GM18520 (cell line): ENCODE measurements around the gene CHCHD2.
A peak's percentile ranks its signal among the peaks of the same experiment; 100 is the strongest.
"Not testable (repeated sequence)": the region's sequence is repeated elsewhere in the genome, so short reads cannot be mapped to it uniquely, and the experiment has no call there.

Experiments
- ATAC-seq: cut with Tn5 transposase; IDR thresholded peaks from one replicate; pipeline ENCODE4 v1.9.1; 2021; ENCODE audit not compliant: unreplicated experiment

CHCHD2 gene, protein sequence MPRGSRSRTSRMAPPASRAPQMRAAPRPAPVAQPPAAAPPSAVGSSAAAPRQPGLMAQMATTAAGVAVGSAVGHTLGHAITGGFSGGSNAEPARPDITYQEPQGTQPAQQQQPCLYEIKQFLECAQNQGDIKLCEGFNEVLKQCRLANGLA

DNA sequence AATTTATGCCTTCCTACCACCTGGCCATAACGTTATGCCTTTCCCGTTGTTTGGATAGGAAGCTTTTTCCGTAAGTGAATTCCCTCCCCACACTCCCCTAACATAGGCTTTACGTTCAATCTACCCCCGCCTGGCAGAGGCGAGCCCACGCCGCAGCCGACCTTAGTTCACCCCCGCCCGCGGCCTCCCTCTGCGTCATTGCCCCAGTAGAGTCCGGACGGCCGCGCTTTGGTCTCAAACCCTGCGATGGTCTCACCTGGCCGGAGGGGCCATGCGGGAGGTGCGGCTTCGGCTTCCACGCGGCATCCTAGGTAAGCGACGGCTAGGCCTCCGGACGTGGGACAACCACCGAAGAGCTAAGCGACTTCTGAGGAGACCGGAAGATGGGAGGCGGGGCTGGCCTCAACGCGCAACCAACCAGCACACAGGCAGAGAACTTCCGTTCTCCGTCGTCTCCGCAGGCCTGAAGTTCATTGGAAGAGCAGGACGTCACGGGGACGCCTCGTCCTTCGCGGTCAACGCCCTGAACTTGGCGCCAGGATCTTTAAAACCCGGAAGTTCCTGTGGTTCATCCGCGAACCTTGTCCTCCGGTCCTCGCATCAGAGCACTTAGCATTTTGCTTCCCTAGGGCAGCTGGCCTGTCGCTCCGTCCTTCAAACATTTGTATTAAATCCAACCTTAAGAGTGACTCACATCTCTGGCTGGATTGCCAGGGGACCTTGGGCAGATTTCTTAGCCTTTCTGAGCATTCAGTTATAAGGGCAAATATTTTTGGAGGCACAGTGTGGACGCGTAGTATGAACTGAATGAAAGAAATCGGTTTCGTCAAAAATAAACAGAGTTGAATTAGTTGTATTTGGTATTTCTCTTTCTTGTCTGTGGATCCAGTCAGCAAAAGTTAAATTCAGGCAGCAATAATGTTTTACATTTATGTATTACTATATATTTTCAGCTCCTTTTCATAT, at the start of gene CHCHD2:
TSS of gene CHCHD2 (minus strand) at position 369 of the 966 bp plus-strand sequence. CDS start at position 306, 63 bp downstream.
- ATAC-seq: peak; percentile 99

DNA sequence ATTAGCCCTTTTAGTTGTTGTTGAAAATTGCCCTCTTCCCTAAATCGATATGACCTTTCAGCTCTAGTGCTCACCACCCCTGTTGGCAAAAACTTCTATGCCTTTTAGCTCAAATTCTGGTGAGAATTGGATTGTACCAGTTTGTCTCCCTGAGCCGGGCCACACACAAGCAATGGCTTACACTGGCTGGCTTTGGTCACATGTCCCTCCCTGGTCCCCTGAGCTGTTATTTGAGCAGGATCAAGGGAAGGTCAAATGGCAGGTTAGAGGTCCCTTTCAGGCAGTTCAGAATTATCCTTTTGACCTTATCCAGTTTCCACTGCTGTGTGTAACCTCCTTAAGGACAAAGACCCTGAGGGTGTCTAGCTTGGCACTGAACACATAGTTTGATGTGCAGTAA, 24.8 kb upstream of the CHCHD2 start:
- not testable (repeated sequence) for ATAC-seq

DNA sequence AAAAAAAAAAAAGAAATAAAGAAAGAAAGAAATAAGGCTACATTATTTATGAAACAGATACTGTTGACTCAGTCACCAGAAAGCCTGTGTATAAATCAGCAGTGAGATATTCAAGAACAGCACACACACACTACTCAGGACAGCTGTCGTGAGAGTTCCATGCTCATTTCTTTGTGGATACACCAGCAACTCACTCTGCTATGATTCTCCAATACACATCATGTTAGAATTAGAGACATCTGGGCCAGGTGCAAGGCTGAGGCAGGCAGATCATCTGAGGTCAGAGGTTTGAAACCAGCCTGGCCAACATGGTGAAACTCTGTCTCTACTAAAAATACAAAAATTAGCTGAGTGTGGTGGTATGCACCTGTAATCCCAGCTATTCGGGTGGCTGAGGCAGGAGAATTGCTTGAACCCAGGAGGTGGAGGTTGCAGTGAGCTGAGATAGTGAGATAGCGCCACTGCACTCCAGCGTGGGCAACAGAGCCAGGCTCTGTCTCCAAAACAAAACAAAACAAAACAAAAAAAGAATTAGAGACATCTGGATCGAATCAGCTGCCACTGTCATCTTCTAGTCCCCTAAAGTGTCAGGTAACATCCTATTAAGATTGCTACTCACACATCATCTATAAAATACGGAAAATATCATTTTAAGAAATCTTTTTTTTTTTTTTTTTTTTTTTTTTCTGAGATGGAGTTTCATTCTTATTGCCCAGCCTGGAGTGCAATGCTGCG, 21.1 kb upstream of the CHCHD2 start:
- ATAC-seq: no peak

DNA sequence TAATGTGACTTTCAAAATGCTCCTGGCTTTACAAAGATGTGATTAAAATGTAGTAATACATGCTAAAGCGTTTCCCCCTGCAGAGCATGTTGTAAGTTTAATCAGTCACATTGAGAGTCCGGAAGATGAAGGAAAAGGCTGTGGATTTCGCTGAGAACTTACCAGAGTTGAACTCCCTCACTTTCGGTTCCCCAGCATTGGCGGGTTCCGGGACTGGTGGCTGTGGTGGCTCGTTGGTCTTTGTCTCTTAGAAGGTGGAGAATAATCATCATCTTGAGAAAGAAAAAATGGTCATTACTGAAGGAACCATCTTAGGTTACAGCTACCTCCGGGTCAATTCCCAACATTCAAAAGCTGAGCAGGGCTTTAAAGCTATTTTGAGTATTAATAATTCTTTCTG, 19.6 kb upstream of the CHCHD2 start:
- no peak for ATAC-seq

DNA sequence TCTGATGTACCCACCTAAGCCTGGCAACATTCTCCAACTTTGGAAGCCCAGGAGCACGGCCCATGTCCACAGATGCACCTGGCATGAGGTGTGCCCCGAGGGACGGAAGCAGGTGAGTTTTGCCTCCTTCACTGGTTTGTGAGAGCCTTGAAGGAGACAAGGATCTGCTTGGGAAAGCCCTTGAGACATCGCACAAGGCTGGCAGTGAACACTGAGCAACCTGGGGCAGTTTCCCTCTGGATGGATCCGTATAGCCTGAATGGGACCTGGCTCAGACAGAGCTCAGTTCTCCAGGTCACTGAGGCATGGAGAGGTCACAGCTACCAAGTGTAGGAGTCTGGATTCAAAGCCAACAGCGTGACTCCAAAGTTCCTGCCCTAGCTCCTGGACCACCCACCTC, 18.7 kb upstream of the CHCHD2 start:
- no peak for ATAC-seq

DNA sequence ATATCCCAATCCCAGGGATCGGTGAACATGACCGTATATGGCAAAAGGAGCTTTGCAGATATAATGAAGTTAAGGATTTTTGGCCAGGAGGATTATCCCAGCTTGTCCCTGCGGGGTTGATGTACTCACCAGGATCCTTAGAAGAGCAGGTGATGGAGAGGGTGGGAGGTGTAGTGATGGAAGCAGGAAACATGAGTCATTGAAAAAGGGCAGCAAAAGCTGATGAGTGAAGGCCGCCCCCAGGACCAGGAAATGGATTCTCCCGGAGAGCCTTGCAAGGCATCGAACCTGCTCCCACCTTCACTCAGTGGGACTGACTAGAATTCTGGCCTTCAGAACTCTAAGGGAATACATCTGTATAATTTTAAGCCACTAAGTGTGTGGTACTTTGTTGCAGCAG, 15.2 kb upstream of the CHCHD2 start:
- ATAC-seq: no peak

DNA sequence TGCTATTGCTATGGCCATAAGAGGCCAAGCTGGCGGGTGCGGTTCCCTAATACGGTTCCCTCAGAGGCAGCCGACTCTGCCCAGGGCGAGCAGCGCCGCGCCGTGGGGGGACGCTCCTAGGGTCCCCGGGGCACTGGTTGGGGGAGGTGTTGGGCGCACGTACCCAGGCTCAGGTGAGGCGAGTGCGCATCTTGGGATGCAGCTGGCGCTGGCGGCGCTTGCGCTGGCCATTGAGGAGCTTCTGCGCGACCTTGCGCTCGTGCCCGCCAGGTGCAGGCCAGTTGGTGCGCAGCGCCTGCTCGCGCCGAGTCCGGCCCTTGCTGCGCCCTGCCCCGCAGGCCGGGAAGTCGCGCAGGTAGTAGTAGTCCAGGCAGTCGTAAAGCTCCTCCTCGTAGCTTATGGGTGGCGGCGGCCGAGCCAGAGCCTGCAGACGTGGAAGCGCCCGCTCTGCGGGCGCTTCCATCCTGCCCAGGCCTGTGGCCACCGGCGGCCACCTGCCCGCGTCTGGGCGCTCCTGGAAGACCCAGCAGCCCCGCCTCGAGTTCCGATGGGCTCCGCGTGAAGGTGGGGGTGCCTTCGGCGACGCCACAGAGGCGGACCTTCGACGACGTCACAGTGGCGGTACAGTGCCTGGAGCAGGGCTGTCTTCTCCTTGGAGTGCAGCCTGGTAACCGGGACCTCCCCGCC, 9.7 kb upstream of the CHCHD2 start, which contains the start of gene NUPR2:
TSS of gene NUPR2 (minus strand) at position 566 of the 687 bp plus-strand sequence. CDS start at position 463, 103 bp downstream.
- ATAC-seq: no peak

DNA sequence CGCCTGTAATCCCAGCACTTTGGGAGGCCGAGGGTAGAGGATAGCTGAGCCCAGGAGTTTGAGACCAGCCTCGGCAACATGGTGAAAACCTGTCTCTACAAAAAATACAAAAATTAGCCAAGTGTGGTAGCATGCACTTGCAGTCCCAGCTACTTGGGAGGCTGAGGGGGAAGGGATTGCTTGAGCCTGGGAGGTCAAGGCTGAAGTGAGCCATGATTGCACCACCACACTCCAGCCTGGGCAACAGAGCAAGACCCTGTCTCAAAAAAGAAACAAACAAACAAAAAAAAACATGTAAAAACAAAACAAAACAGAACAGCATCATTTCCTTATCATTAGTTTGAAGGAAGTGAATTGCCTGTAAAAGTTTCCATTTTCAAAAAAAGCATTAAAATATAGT, 6.0 kb upstream of the CHCHD2 start:
- not testable (repeated sequence) for ATAC-seq

DNA sequence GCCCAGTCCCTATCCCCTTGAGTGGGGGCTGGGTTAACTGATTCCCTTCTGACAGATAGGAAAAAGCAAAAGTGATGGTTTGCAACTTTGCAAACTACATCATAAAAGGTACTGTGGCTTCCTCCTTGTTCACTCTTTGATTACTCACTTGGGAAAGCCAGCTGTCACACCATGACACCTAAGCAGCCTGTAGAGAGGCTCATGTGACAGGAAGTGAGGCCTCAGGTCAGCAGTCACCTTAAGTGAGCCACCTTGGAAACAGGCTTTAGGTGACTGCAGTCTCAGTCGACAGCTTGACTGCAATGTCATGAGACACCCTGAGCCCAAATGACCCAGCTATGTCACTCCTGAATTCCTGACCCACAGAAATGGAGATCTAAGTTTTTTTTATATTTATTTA, 4.3 kb upstream of the CHCHD2 start:
- ATAC-seq: no peak

DNA sequence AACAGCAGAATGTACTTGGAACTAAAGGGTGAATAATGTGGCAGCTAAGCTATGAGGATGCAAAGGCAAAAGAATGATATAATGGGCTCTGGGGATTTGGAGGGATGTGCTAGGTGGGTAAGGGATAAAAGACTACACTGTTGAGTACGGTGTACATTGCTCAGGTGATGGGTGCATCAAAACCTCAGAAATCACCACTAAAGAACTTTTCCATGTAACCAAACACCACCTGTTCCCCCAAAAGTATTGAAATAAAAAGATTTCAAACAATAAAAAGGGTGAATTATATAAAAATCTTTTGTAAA, 1.6 kb upstream of the CHCHD2 start:
- ATAC-seq: no peak

DNA sequence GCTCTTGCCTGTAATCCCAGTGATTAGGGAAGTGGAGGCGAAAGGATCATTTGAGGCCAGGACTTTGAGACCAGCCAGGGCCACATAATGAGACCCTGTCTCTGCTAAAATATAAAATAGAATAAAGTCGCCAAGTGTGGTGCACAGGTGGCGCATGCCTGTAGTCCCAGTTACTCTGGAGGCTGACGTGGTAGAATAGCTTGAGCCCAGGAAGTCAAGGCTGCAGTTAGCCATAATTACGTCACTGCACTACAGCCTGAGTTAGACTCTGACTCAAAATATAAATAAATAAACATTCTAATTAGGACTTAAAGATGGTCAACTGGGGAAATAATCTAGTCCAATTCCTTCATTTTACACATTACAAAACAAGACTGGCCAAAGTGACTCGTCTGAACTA, 768 bp downstream of the CHCHD2 start:
- ATAC-seq: no peak

DNA sequence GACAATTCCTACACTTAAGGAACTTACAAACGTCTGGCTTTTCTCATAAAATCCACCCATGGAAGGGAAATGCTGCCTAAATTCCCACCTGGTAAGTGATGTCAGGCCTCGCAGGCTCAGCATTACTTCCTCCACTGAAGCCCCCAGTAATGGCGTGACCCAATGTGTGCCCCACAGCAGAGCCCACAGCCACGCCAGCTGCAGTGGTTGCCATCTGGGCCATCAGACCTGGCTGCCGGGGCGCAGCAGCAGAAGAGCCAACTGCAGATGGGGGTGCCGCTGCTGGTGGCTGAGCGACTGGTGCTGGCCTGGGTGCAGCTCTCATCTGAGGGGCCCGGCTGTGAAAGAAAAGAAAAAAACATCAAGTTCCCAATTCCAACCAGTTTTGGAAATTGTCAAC, 2.1 kb downstream of the CHCHD2 start:
- ATAC-seq: not testable (repeated sequence)

DNA sequence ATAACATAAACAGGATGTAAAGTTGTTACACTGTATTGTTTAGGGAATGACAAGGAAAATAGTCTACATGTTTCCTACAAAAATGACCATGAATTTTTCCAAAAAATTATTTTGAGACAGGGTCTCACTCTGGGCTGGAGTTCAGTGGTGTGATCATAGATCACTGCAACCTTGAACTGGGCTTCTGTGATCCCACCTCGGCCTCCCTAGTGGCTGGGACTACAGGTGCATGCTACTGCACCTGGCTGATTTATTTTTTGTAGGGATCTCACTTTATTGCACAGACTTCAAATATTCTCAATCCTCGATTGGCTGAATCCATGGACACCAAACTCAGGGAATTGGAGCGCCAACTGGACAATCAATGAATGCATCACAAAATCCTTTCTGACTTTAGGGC, 6.6 kb downstream of the CHCHD2 start:
- ATAC-seq: no peak

DNA sequence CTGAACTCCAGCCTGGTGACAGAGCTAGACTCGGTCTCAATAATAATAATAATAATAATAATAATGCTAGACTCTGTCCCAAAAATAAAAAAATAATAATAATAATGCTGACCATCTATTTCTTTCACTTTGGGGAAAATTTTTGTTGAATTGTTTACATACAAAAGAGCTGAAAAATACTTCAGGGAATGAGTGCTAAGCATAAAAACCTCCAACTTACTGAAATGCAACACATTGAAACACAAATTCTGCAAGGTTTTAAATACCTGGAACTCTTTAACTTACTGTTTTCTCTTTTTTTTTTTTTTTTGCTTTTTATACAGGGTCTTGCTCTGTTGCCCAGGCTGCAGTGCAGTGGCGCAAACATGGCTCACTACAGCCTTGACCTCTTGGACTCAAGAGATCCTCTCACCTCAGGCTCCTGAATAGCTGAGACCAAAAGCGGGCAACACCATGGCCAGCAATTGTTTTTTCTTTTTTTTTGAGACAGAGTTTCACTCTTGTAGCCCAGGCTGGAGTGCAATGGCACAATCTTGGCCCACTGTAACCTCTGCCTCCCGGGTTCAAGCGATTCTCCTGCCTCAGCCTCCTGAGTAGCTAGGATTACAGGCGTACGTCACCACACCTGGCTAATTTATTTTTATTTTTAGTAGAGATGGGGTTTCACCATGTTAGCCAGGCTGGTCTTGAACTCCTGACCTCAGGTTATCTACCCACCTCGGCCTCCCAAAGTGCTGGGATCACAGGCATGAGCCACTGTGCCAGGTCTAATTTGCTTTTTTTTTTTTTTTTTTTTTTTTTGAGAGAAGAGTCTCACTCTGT, 7.9 kb downstream of the CHCHD2 start:
- not testable (repeated sequence) for ATAC-seq

DNA sequence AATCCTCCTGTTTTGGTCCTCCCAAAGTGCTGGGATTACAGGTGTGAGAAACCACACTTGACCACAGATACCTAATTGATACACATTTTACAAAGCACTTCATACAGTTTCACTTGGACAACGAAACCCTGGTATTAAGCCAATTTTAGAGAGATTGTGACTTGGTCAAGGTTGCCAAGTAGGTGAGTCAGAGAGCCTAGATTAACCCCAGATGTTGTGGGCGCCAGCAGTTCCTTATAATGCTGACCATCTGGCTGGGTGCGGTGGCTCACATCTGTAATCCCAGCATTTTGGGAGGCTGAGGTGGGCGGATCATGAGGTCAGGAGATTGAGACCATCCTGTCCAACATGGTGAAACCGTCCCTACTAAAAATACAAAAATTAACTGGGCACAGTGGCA, 8.6 kb downstream of the CHCHD2 start:
- no peak for ATAC-seq

DNA sequence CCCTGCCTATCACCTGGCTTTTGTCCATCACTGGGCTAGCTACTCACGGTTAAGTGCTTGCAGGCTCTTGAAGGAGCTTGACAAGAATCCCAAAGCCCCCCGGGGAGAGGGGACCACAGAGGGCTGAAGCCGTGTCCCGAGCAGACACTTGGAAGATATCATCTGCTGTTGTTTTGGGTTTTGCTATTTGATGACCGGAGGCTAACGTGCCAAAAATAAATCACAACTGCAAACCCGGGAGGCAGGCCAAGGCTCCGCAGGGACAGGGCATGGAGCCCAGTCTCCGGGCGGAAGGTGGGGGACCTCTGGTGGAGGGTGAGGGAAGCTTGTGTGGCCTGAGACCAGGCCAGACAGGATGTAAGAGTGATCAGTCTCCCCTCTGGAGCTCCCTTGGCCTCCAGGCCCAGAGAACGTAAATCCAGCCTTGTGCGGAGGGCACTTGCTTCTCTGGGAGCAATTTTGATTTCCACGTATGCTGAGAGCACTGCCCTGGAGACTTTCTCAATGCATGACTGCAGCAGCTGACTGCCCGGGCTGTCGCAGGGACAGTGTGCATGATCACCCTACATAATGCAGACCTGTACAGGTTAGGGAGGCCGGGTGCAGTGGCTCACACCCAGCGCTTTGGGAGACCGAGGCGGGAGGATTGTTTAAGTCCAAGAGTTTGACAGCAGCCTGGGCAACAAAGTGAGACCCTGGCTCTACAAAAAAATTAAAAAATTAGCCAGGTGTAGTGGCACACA, 13.3 kb downstream of the CHCHD2 start, which contains the start of gene PHKG1:
TSS of gene PHKG1 (minus strand) at position 164 of the 743 bp plus-strand sequence. CDS start 4,011 bp downstream, outside the sequence.
- no peak for ATAC-seq

DNA sequence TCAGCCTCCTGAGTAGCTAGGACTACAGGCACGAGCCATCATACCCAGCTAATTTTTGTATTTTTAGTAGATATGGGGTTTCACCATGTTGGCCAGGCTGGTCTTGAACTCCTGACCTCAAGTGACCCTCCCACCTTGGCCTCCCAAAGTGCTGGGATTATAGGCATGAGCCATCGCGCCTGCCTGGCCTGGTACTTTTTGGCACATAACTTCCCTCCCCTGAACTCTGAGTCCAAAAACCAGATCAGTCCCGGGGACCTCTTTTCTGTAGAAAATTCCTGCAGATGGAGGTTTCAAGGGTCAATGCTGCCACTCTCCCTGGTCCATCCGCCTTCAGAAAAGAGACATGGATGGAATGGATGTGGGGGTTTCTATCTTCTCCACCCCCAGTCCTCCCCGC, 13.9 kb downstream of the CHCHD2 start:
- not testable (repeated sequence) for ATAC-seq

DNA sequence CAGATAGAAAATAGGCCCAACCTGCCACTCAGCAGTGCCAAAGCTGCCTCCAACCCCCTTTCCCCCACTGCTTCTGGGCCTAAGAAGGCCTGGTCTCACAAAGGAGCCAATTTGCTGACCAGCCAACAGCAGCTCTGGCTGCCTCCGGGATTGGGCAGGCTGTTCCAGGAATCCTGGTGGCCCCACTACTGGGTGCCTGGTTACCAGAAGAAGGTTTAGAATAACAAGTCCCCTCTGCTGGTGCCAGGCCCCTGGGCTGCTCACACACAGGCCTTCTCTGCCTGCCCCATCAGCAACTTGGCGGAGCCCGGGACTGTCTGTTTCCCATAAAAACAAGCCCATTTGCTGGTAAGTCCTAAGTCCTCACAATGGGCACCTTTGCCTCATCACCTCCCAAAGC, 14.7 kb downstream of the CHCHD2 start:
- ATAC-seq: no peak

DNA sequence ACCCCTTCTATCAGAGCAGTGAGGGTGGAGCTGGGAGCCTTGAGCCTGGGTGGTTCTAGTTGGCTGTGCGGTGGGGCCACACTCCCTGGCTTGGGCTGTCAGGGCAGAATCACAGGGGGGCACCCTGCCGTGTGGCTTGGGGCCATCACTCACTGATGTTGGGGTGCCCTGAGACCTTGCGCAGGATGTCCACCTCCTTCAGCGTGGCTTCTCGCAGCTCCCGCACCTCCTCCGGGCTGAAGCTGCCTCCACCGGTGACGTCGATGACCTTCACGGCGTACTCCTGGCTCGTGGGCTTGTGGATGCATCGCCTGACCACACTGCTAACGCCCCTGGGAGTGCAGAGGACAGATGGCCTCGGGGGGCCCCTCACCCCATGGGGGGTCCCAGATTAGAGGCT, 18.8 kb downstream of the CHCHD2 start:
- ATAC-seq: no peak
